ENCODE data around the gene NUDT3.

NUDT3 gene

GRCh38 chr6:34352305-34352937 lies 40.0 kb downstream of the NUDT3 start:
- TF ChIP-seq, protein P1, sequence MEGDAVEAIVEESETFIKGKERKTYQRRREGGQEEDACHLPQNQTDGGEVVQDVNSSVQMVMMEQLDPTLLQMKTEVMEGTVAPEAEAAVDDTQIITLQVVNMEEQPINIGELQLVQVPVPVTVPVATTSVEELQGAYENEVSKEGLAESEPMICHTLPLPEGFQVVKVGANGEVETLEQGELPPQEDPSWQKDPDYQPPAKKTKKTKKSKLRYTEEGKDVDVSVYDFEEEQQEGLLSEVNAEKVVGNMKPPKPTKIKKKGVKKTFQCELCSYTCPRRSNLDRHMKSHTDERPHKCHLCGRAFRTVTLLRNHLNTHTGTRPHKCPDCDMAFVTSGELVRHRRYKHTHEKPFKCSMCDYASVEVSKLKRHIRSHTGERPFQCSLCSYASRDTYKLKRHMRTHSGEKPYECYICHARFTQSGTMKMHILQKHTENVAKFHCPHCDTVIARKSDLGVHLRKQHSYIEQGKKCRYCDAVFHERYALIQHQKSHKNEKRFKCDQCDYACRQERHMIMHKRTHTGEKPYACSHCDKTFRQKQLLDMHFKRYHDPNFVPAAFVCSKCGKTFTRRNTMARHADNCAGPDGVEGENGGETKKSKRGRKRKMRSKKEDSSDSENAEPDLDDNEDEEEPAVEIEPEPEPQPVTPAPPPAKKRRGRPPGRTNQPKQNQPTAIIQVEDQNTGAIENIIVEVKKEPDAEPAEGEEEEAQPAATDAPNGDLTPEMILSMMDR (IDR thresholded peaks at IDR 0.05; ENCODE audit: low read depth, low read length): no peak
- no peak overlapping the region for H3K4me3 ChIP-seq (replicated peaks in 1 of 2; ENCODE audit: low read depth in 2 of 2, low read length in 2 of 2)
- DNase-seq (ENCODE audit: low read depth in 2 of 2): peak in 1 of 2 donors; percentile 31

DNA sequence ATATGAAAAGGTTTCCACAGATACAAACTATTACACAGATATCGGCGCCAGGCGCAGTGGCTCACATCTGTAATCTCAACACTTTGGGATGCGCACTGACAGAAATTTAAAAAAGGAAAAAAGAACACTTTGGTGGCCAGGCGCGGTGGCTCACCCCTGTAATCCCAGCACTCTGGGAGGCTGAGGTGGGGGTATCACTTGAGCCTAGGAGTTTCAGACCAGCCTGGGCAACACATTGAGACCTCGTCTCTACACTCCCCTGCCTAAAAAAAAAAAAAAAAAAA lies 41.6 kb downstream of the NUDT3 start:
- TF ChIP-seq, protein P1 (IDR thresholded peaks at IDR 0.05; ENCODE audit: low read depth, low read length): no peak
- no peak for DNase-seq (ENCODE audit: low read depth in 2 of 2)
- no peak overlapping the region for H3K4me3 ChIP-seq (replicated peaks in 1 of 2; ENCODE audit: low read depth in 2 of 2, low read length in 2 of 2)

GRCh38 chr6:34350137-34350933 lies 42.1 kb downstream of the NUDT3 start:
- TF ChIP-seq, protein P1 (IDR thresholded peaks at IDR 0.05; ENCODE audit: low read depth, low read length): no peak
- H3K4me3 ChIP-seq (replicated peaks in 1 of 2; ENCODE audit: low read depth in 2 of 2, low read length in 2 of 2): no peak overlapping the region
- DNase-seq (ENCODE audit: low read depth in 2 of 2): no peak

DNA sequence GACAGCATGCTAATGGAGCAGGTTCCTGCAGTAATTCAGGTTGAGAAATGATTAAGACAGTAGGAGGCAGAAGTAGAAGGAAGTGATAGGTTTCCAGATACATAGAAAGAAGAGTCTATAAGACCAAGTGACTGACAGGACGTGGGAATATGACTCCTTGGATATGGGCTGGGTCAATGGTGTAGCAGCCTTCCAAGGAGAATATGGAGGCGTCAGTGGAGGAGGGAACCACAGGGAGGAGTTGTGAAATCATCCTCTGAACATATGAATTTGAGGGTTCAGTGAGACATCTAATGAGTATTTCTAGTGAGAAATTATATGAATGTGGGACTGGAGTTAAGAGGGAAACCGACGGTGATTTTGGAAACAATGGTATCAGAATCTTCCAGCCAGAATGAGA lies 43.3 kb downstream of the NUDT3 start:
- DNase-seq (ENCODE audit: low read depth in 2 of 2): no peak
- TF ChIP-seq, protein P1 (IDR thresholded peaks at IDR 0.05; ENCODE audit: low read depth, low read length): no peak
- no peak overlapping the region for H3K4me3 ChIP-seq (replicated peaks in 1 of 2; ENCODE audit: low read depth in 2 of 2, low read length in 2 of 2)

DNA sequence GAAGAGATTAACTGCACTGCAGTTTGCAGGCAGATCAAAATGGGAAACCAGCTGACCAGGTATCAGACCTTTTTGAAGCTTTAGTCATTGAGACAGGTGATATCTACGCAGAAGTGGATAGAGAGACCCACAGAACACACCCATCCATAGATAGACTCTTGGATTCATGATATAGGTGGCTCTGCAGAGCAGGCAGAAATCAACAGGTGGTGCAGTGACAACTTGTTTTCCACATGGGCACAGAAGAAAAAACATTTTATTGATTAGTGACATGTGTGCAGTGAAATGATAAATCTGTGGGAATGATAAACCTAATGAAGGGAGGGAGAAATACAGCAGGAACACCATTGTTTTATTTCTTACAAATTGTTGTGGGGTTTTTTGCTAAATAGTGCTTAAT lies 45.2 kb downstream of the NUDT3 start:
- no peak overlapping the region for H3K4me3 ChIP-seq (replicated peaks in 1 of 2; ENCODE audit: low read depth in 2 of 2, low read length in 2 of 2)
- TF ChIP-seq, protein P1 (IDR thresholded peaks at IDR 0.05; ENCODE audit: low read depth, low read length): no peak
- no peak for DNase-seq (ENCODE audit: low read depth in 2 of 2)

GRCh38 chr6:34346175-34347119 lies 46.0 kb downstream of the NUDT3 start:
- TF ChIP-seq, protein P1 (IDR thresholded peaks at IDR 0.05; ENCODE audit: low read depth, low read length): no peak
- no peak for DNase-seq (ENCODE audit: low read depth in 2 of 2)
- no peak overlapping the region for H3K4me3 ChIP-seq (replicated peaks in 1 of 2; ENCODE audit: low read depth in 2 of 2, low read length in 2 of 2)
